CD14-positive monocyte (primary cell): ENCODE measurements around the gene GPATCH3. TPM values are rescaled to one million over a fixed set of nuclear protein-coding genes. Genes with fewer than 3 reads are reported as not detected.
"Not testable (repeated sequence)": the region's sequence is repeated elsewhere in the genome, so short reads cannot be mapped to it uniquely, and the experiment has no call there.

Source experiments
- DNase-seq, 3 donors: peaks; one replicate each; pipeline ENCODE4 v3.0.0-alpha.2; 2011 to 2022
- H2AFZ ChIP-seq: 2 replicates; pipeline ENCODE4 v1.6.0; 2012; ENCODE audit warnings: mild to moderate bottlenecking, low read depth, low read length, inconsistent platforms; ENCODE audit not compliant: insufficient read depth, poor library complexity, severe bottlenecking
- H3K27ac ChIP-seq, 2 donors: 1 replicate in 1 of 2; 2 replicates in 1 of 2; pipeline ENCODE4 v1.5.1; 2012 to 2013; ENCODE audit warnings: low read length in 2 of 2, control low read depth in 1 of 2, inconsistent platforms in 1 of 2, low read depth in 1 of 2, mild to moderate bottlenecking in 1 of 2
- H3K27me3 ChIP-seq, 2 donors: one replicate each; pipeline versions ENCODE4 v1.6.0 to v1.6.1; 2011 to 2013; ENCODE audit warnings: low read length in 2 of 2; ENCODE audit not compliant: control insufficient read depth in 2 of 2, insufficient read depth in 2 of 2
- H3K36me3 ChIP-seq, 2 donors: replicated peaks in 1 of 2; 1 replicate in 1 of 2; 2 replicates in 1 of 2; pipeline versions ENCODE4 v1.5.1 to v1.6.1; 2012 to 2013; ENCODE audit warnings: low read length in 2 of 2, control low read depth in 1 of 2, inconsistent platforms in 1 of 2, mild to moderate bottlenecking in 1 of 2; ENCODE audit not compliant: insufficient read depth in 2 of 2, control insufficient read depth in 1 of 2
- H3K4me1 ChIP-seq, 2 donors: 1 replicate in 1 of 2; 2 replicates in 1 of 2; pipeline versions ENCODE4 v1.5.1 to v1.6.1; 2012 to 2013; ENCODE audit warnings: low read length in 2 of 2, control low read depth in 1 of 2, inconsistent platforms in 1 of 2, mild to moderate bottlenecking in 1 of 2, moderate library complexity in 1 of 2; ENCODE audit not compliant: insufficient read depth in 2 of 2, control insufficient read depth in 1 of 2
- H3K4me2 ChIP-seq: replicated peaks from 2 replicates; pipeline ENCODE3; 2012; ENCODE audit warnings: low read length, moderate library complexity, mild to moderate bottlenecking; ENCODE audit not compliant: poor library complexity, severe bottlenecking; ENCODE audit errors: extremely low read depth
- H3K4me3 ChIP-seq, 3 experiments: fragments of 200-600 bp in 1 of 3; sonication (generic) in 1 of 3; replicated peaks in 1 of 3; 1 replicate in 2 of 3; 2 replicates in 1 of 3; pipeline ENCODE4 v1.5.1; 2011 to 2013; ENCODE audit warnings: low read length in 3 of 3, mild to moderate bottlenecking in 3 of 3, control low read depth in 2 of 3, low read depth in 2 of 3, inconsistent platforms in 1 of 3, moderate library complexity in 1 of 3
- H3K79me2 ChIP-seq: 2 replicates; pipeline ENCODE4 v1.6.0; 2012; ENCODE audit warnings: mild to moderate bottlenecking, control low read depth, inconsistent platforms, low read length, moderate library complexity; ENCODE audit not compliant: insufficient read depth
- H3K9ac ChIP-seq: 2 replicates; pipeline ENCODE4 v1.6.0; 2017; ENCODE audit warnings: low read length, mild to moderate bottlenecking; ENCODE audit not compliant: insufficient read depth, poor library complexity, severe bottlenecking
- H3K9me3 ChIP-seq, 2 donors: replicated peaks in 1 of 2; 1 replicate in 1 of 2; 2 replicates in 1 of 2; pipeline versions ENCODE4 v1.5.1 to v1.6.1; 2012 to 2013; ENCODE audit warnings: low read length in 2 of 2, control low read depth in 1 of 2; ENCODE audit not compliant: control insufficient read depth in 1 of 2, insufficient read depth in 1 of 2
- H4K20me1 ChIP-seq: 2 replicates; pipeline ENCODE4 v1.6.0; 2012; ENCODE audit warnings: mild to moderate bottlenecking, low read length, control low read depth, moderate library complexity; ENCODE audit not compliant: insufficient read depth
- H3K27ac Mint-ChIP-seq, 7 donors: one replicate each; pipeline ENCODE4 v1.8.0; 2020; ENCODE audit warnings: mild to moderate bottlenecking in 7 of 7, mixed read lengths in 7 of 7, moderate library complexity in 6 of 7, inconsistent platforms in 2 of 7
- H3K27me3 Mint-ChIP-seq, 3 donors: one replicate each; pipeline ENCODE4 v1.8.0; 2021 to 2022; ENCODE audit warnings: low read depth in 3 of 3, mild to moderate bottlenecking in 3 of 3, mixed read lengths in 3 of 3, moderate library complexity in 3 of 3, inconsistent platforms in 1 of 3
- H3K36me3 Mint-ChIP-seq, 2 donors: one replicate each; pipeline ENCODE4 v1.8.0; 2020; ENCODE audit warnings: mixed read lengths in 2 of 2, inconsistent platforms in 1 of 2, mild to moderate bottlenecking in 1 of 2
- H3K4me1 Mint-ChIP-seq: one replicate; pipeline ENCODE4 v1.8.0; 2020; ENCODE audit warnings: mild to moderate bottlenecking, mixed read lengths
- H3K4me3 Mint-ChIP-seq, 2 donors: one replicate each; pipeline ENCODE4 v1.8.0; 2020; ENCODE audit warnings: mild to moderate bottlenecking in 2 of 2, mixed read lengths in 2 of 2, moderate library complexity in 1 of 2
- H3K9me3 Mint-ChIP-seq, 7 donors: one replicate each; pipeline ENCODE4 v1.8.0; 2020 to 2022; ENCODE audit warnings: mixed read lengths in 7 of 7, mild to moderate bottlenecking in 6 of 7, moderate library complexity in 6 of 7, inconsistent platforms in 2 of 7
- WGBS: methylation state at CpG from one replicate; pipeline ENCODE4 v1.1.5; 2013; ENCODE audit warnings: missing lambda C conversion rate; ENCODE audit not compliant: insufficient coverage; 5-methylcytosine and 5-hydroxymethylcytosine counted together
- intact Hi-C, 2 donors: fragments of 100-400 bp; cut with micrococcal nuclease; formaldehyde crosslinking; loops; one replicate each; pipeline versions ENCODE4 v1.15.0 to v1.15.1; 2023
- polyA plus RNA-seq, 3 donors: library from polyadenylated mRNA; depleted of rRNA in 1 of 3; unstranded in 2 of 3; stranded (reverse) in 1 of 3; fragments of 300-500 nt in 2 of 3; fragments of >200 nt in 1 of 3; fragmentation: Illumina TruSeq in 2 of 3; gene quantifications; 1 replicate in 2 of 3; 2 replicates in 1 of 3; pipeline ENCODE4 v1.2.3, GENCODE V29; 2012 to 2021
- TF ChIP-seq, protein P1 (sequence below): fragments of 200-600 bp; IDR thresholded peaks from one replicate; pipeline ENCODE4 v1.8.0; 2022; ENCODE audit warnings: antibody characterized with exemption, mild to moderate bottlenecking

GPATCH3 gene
- polyA plus RNA-seq, 3 donors = 8.2 to 11.8 (median 10.7) TPM

DNA sequence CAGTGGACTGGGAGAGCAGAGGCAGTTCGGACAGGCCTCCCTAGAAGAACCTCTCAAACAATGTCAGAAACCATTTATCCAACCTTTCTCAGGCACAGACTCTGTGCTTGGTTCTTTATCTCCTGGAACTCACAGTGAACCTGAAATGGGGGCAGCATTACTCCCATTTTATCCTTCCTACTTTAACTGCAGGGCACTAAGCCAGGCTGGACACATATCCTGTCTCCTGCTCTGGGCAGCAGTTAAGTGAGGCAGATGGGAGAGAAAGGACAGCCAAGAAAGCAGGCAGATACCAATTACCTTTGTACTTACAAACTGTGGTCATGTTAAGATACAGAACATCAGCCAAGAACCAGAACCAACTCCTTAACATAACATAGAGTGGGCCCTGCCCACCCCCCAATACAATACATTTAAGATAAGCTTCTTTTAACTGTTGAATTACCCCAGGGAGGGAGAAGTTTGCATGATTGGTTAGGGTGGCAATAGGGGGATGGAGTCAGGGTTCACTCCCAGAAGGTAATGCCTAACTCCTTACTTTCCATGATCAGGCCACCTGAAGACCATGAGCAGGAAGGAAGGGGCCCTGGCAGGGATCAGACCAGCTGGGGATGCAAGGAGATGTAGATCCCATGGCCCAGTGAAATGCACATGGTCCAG lies 49.1 kb upstream of the GPATCH3 start:
- Mint-ChIP-seq H3K9me3 (peaks cover 0 to 3% (median 0%) of the 10 kb centered on the region in 7 donors), H3K4me1 (no peaks in the 10 kb centered on the region), H3K36me3 (peaks cover 19 to 26% of the 10 kb centered on the region in 2 donors), H3K27ac (peak overlapping the region in 3 of 7 donors; percentile 19 to 62 (median 58)), H3K27me3 (peaks cover 3 to 7% (median 3%) of the 10 kb centered on the region in 3 donors), H3K4me3 (no peak overlapping the region)
- Histone ChIP-seq H3K4me1 (no peaks in the 10 kb centered on the region), H3K27ac (no peak overlapping the region), H3K9me3 (no peaks in the 10 kb centered on the region), H3K9ac (no peak overlapping the region), H3K4me2 (no peak overlapping the region), H3K27me3 (no peaks in the 10 kb centered on the region), H3K36me3 (peaks cover 19 to 29% of the 10 kb centered on the region in 2 donors), H4K20me1 (no peaks in the 10 kb centered on the region), H2AFZ (no peak overlapping the region), H3K4me3 (no peak overlapping the region), H3K79me2 (no peaks in the 10 kb centered on the region)
- DNase-seq = no peak
- TF ChIP-seq, protein P1, sequence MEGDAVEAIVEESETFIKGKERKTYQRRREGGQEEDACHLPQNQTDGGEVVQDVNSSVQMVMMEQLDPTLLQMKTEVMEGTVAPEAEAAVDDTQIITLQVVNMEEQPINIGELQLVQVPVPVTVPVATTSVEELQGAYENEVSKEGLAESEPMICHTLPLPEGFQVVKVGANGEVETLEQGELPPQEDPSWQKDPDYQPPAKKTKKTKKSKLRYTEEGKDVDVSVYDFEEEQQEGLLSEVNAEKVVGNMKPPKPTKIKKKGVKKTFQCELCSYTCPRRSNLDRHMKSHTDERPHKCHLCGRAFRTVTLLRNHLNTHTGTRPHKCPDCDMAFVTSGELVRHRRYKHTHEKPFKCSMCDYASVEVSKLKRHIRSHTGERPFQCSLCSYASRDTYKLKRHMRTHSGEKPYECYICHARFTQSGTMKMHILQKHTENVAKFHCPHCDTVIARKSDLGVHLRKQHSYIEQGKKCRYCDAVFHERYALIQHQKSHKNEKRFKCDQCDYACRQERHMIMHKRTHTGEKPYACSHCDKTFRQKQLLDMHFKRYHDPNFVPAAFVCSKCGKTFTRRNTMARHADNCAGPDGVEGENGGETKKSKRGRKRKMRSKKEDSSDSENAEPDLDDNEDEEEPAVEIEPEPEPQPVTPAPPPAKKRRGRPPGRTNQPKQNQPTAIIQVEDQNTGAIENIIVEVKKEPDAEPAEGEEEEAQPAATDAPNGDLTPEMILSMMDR = no peak
- WGBS = 80% methylated on average over 1 of the region's 1 CpG
- intact Hi-C loops = no loop called here

GRCh38 chr1:26948725-26949057 lies 48.4 kb upstream of the GPATCH3 start:
- H3K4me1 Mint-ChIP-seq, DNase-seq, intact Hi-C loops, H3K4me3 ChIP-seq, H3K4me1 ChIP-seq, H4K20me1 ChIP-seq, H3K27ac Mint-ChIP-seq, H2AFZ ChIP-seq, H3K9me3 ChIP-seq, H3K4me2 ChIP-seq, H3K27me3 Mint-ChIP-seq, H3K4me3 Mint-ChIP-seq, H3K27ac ChIP-seq, H3K9ac ChIP-seq, H3K27me3 ChIP-seq, H3K79me2 ChIP-seq, H3K9me3 Mint-ChIP-seq: not testable (repeated sequence)
- 67% methylated on average over 2 of the region's 16 CpGs for WGBS
- H3K36me3 ChIP-seq = peaks cover 26 to 36% of the 10 kb centered on the region in 2 donors
- peaks cover 25 to 33% of the 10 kb centered on the region in 2 donors for H3K36me3 Mint-ChIP-seq
